Natural killer cell (primary cell): ENCODE data around the gene MUC4. TPM values are rescaled to one million over a fixed set of nuclear protein-coding genes. Genes with fewer than 3 reads are reported as not detected.
"Not testable (repeated sequence)": the region's sequence is repeated elsewhere in the genome, so short reads cannot be mapped to it uniquely, and the experiment has no call there.

Source experiments
- ATAC-seq, 3 donors: fragments of 150-1000 bp in 2 of 3; fragments of 200-7000 bp in 1 of 3; cut with Tn5 transposase; 1 replicate in 1 of 3; 2 replicates in 2 of 3; pipeline ENCODE4 v1.10.0; 2021; ENCODE audit warnings: mild to moderate bottlenecking in 2 of 3, moderate library complexity in 2 of 3
- DNase-seq, 2 donors: peaks; one replicate each; pipeline versions ENCODE4 v3.0.0 to v3.0.0-alpha.2; 2013 to 2021; ENCODE audit warnings: mixed read lengths in 1 of 2
- H3K27ac ChIP-seq: one replicate; pipeline ENCODE4 v1.5.1; 2013; ENCODE audit warnings: mild to moderate bottlenecking, low read length
- H3K27me3 ChIP-seq: one replicate; pipeline ENCODE4 v1.6.1; 2013; ENCODE audit warnings: low read length; ENCODE audit not compliant: control insufficient read depth, insufficient read depth
- H3K36me3 ChIP-seq: one replicate; pipeline ENCODE4 v1.6.1; 2013; ENCODE audit warnings: low read length; ENCODE audit not compliant: control insufficient read depth, insufficient read depth
- H3K4me1 ChIP-seq: one replicate; pipeline ENCODE4 v1.6.1; 2013; ENCODE audit warnings: low read length; ENCODE audit not compliant: control insufficient read depth, insufficient read depth
- H3K4me3 ChIP-seq: one replicate; pipeline ENCODE4 v1.5.1; 2013; ENCODE audit warnings: low read length
- H3K9me3 ChIP-seq: one replicate; pipeline ENCODE4 v1.6.1; 2013; ENCODE audit warnings: low read length; ENCODE audit not compliant: control insufficient read depth, insufficient read depth
- H3K27ac Mint-ChIP-seq, 2 donors: one replicate each; pipeline ENCODE4 v1.8.0; 2022; ENCODE audit warnings: mild to moderate bottlenecking in 2 of 2, mixed read lengths in 2 of 2, moderate library complexity in 1 of 2
- H3K27me3 Mint-ChIP-seq, 2 donors: one replicate each; pipeline ENCODE4 v1.8.0; 2022; ENCODE audit warnings: low read depth in 2 of 2, mixed read lengths in 2 of 2
- H3K36me3 Mint-ChIP-seq: one replicate; pipeline ENCODE4 v1.8.0; 2022; ENCODE audit warnings: mixed read lengths
- H3K4me1 Mint-ChIP-seq, 2 donors: one replicate each; pipeline ENCODE4 v1.8.0; 2022; ENCODE audit warnings: mixed read lengths in 2 of 2
- H3K4me3 Mint-ChIP-seq: one replicate; pipeline ENCODE4 v1.8.0; 2022; ENCODE audit warnings: mild to moderate bottlenecking, moderate library complexity, mixed read lengths
- H3K9me3 Mint-ChIP-seq, 2 donors: one replicate each; pipeline ENCODE4 v1.8.0; 2022; ENCODE audit warnings: mixed read lengths in 2 of 2
- CTCF ChIP-seq: fragments of 200-600 bp; IDR thresholded peaks from one replicate; pipeline ENCODE4 v1.8.0; 2022; ENCODE audit warnings: antibody characterized with exemption
- WGBS: methylation state at CpG from one replicate; pipeline ENCODE4 v1.1.7; 2013; ENCODE audit warnings: missing lambda C conversion rate; ENCODE audit not compliant: insufficient coverage; 5-methylcytosine and 5-hydroxymethylcytosine counted together
- intact Hi-C: fragments of 100-400 bp; cut with micrococcal nuclease; formaldehyde crosslinking; loops from one replicate; pipeline ENCODE4 v1.14.2; 2022
- total RNA-seq, 4 donors: library from RNA; stranded (reverse); fragments of 120-200 nt in 1 of 4; gene quantifications; one replicate each; pipeline versions ENCODE4 v1.2.3 to v1.2.4, GENCODE V29; 2013 to 2022

Gene MUC4
- total RNA-seq, 3 donors from 2014 or later (not counting 1 experiment from before 2014, with no cell fraction given) = 0.05 to 1.7 (median 0.38) TPM

DNA sequence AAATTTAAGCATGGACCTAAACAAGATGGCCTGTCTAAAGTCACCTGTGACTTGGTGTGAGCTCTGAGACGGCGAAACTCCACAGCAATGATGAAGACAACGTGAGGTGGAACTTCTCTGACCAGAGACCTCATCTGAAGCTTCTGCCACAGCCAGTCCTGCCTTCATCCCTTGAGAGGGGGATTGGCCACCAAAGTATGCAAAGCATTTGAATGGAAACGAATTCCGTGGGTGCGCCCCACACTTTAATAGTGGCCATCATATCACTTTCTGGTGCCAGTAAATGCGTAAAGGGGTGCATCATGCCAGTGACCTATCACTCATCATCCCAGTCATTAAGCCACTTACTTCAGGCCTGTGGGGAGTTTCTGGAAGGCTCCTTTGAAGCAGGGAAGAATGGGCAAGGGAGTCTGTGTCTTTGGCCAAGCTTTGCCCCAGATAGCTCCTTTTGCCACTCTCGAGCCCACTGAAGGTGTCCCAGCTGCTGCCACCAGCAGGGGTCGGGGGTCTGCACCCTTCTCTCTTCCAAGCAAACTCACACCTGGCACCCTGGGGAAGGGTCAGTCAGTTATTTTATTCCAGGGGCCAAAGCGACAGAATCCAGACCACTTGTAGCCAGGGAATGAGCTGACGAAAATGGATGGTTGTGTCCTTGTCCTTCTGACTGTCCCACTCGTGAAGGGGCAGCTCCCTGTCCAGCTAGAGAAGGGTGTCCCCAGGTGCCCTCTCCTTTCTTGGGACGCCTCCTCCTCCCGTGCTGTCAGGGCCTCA lies 73.3 kb downstream of the MUC4 start:
- no peaks in the 10 kb centered on the region for H3K4me1 Mint-ChIP-seq
- peaks cover 11% of the 10 kb centered on the region for H3K36me3 Mint-ChIP-seq
- Histone ChIP-seq H3K27ac (no peak overlapping the region), H3K4me1 (no peaks in the 10 kb centered on the region), H3K4me3 (no peak overlapping the region), H3K9me3 (no peaks in the 10 kb centered on the region), H3K36me3 (no peaks in the 10 kb centered on the region), H3K27me3 (no peaks in the 10 kb centered on the region)
- H3K4me3 Mint-ChIP-seq = no peak overlapping the region
- ATAC-seq (no peak), DNase-seq (no peak)
- intact Hi-C loops = no loop called here
- no peaks in the 10 kb centered on the region for H3K9me3 Mint-ChIP-seq
- H3K27me3 Mint-ChIP-seq = no peaks in the 10 kb centered on the region
- WGBS = 90% methylated on average over 14 of the region's 14 CpGs
- no peak overlapping the region for H3K27ac Mint-ChIP-seq
- no peak for TF ChIP-seq CTCF

DNA sequence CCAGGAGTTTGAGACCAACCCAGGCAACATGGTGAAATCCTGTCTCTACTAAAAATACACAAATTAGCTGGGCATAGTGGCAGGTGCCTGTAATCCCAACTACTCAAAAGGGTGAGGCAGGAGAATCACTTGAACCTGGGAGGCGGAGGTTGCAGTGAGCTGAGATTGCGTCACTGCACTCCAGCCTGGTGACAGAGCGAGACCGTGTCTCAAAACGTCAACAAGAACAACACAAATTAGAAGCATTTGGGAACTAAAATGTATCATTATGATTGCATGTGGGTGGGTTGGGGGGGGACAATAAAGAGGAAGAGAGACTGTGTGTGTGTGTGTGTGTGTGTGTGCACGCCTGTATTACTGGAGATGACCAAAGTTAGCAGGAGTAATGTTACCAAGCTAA lies 73.9 kb downstream of the MUC4 start:
- H3K4me1 ChIP-seq, intact Hi-C loops, H3K27ac ChIP-seq, H3K4me3 ChIP-seq, DNase-seq, H3K9me3 ChIP-seq, H3K27me3 Mint-ChIP-seq, ATAC-seq, H3K36me3 ChIP-seq, H3K27me3 ChIP-seq, H3K4me3 Mint-ChIP-seq, H3K9me3 Mint-ChIP-seq, H3K27ac Mint-ChIP-seq, H3K4me1 Mint-ChIP-seq: not testable (repeated sequence)
- 88% methylated on average over 6 of the region's 6 CpGs for WGBS
- H3K36me3 Mint-ChIP-seq = peaks cover 11% of the 10 kb centered on the region

DNA sequence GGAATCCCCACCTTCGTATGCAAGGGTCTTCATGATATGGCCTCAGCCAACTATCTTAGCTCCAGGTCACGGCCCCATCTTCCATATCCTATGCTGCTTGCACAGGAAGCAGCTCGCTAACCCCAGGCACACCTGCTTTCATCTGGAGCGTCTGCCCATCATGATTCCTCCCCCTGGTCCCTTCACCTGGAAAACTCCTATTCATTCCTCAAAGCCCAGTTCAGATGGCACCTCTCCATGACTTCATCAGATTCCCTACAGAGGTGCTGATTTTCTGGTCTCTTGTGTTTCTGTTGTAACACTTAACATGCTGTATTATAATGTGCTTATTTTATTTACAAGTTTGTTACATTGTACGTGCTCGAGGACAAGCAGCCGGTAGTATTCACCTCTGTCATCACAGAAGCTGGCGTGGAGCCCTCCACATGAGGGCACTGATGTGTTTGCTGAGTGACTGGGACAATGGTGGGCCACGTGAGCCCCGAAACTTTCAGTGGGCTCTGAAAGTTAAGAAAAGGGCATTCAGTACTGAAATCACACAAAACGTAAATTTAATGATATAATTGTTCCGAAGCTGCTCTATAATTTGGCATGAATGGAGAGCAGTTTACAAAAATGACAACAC lies 74.8 kb downstream of the MUC4 start:
- 92% methylated on average over 12 of the region's 12 CpGs for WGBS
- no peak overlapping the region for H3K27ac Mint-ChIP-seq
- TF ChIP-seq CTCF = no peak
- intact Hi-C loops = no loop called here
- H3K4me3 Mint-ChIP-seq = no peak overlapping the region
- no peaks in the 10 kb centered on the region for H3K4me1 Mint-ChIP-seq
- ATAC-seq (no peak), DNase-seq (no peak)
- H3K27ac ChIP-seq = no peak overlapping the region
- H3K9me3 ChIP-seq = no peaks in the 10 kb centered on the region
- no peak overlapping the region for H3K4me3 ChIP-seq
- peaks cover 11% of the 10 kb centered on the region for H3K36me3 Mint-ChIP-seq
- H3K4me1 ChIP-seq = no peaks in the 10 kb centered on the region
- H3K9me3 Mint-ChIP-seq = no peaks in the 10 kb centered on the region
- H3K27me3 ChIP-seq = no peaks in the 10 kb centered on the region
- H3K36me3 ChIP-seq = no peaks in the 10 kb centered on the region
- no peaks in the 10 kb centered on the region for H3K27me3 Mint-ChIP-seq

DNA sequence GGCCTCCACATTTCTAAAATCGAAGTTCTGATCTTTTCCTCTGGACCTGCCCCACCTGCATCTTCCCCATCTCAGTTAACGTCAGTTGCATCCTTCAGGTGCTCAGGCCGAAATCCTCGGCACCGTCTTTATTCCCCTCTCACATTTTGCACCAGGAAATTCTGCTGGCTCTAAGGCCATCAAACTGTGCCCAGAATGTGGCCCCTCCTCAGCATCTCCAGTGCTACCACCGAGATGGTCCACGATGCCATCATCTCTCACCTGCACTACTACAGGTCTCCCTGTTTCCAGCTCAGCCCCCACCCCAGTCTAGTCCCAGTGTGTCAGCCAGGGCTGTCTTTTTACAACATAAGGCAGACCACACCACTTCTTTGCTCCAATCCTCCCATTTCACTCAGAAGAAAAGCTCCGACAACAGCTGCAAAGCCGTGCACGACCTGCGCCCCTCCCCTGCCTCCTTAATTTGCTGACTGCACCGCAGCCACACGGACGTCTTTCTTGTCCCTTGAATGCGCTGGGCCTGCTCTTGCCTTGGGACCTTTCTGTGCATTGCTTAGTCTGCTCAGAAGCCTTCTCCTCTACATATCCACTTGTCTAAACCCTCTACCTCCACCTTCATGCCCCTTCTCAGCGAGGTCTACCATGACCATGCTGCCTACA lies 76.6 kb downstream of the MUC4 start:
- WGBS = 82% methylated on average over 16 of the region's 16 CpGs

More for the DNA sequence above, 76.6 kb downstream of the MUC4 start:
- H3K36me3 ChIP-seq = no peaks in the 10 kb centered on the region
- no peak for ATAC-seq
- no peak for DNase-seq
- H3K9me3 ChIP-seq = no peaks in the 10 kb centered on the region
- H3K4me1 Mint-ChIP-seq = no peaks in the 10 kb centered on the region
- no peaks in the 10 kb centered on the region for H3K27me3 Mint-ChIP-seq
- TF ChIP-seq CTCF = no peak
- H3K27ac Mint-ChIP-seq = no peak overlapping the region
- H3K9me3 Mint-ChIP-seq = no peaks in the 10 kb centered on the region
- H3K27me3 ChIP-seq = no peaks in the 10 kb centered on the region
- H3K36me3 Mint-ChIP-seq = peaks cover 11% of the 10 kb centered on the region
- H3K4me1 ChIP-seq = no peaks in the 10 kb centered on the region
- no peak overlapping the region for H3K4me3 Mint-ChIP-seq
- no peak overlapping the region for H3K27ac ChIP-seq
- no peak overlapping the region for H3K4me3 ChIP-seq
- intact Hi-C loops = no loop called here
